ENCODE results near the gene TCF23. TPM values are rescaled to one million over a fixed set of nuclear protein-coding genes. Genes with fewer than 3 reads are reported as not detected.

Gene TCF23
- polyA plus RNA-seq, 1 experiment = not detected

DNA sequence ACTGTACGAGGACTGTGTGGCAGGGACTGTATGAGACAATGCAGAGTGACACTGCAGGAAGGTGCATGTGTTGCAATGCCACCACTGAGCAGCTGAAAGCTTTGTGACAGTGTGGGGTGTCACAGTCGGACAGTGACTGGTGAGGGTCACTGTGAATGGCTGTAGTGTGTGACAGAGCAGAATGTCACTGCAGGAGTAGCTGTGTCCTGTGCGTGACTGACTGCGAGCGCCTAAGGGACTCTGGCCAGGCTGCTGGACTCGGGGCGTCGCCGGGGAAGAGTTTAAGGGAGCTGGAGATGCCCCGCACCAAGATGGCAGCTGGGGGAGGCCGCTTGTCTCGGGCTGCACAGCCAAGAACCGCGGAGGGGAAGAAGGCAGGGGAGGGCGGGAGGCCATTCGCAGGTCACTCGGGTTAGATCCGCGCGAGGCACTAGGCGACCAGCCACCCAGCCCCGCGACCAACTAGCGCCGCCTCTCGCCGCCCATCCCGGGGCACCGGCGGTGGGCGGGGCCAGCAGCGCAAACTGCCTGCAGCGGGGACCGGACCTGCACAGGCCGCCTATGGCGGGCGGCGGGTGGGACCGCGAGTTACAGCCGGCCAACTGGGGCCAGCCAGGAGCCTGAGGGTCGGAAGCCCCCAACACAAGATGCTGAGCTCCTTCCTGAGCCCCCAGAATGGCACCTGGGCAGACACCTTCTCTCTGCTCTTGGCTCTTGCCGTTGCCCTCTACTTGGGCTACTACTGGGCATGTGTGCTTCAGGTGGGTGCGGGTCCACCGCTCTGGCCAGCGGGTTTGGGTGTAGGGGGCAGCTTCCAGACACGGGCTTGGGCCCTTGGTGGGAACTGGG is 25.3 kb upstream of the TCF23 start, which contains the start of gene ABHD1:
TSS of gene ABHD1 (plus strand) at position 514 of the 849 bp plus-strand sequence. CDS start at position 648, 134 bp downstream.
- ChIA-PET CTCF (interaction anchor here (1.0 to 2.6 kb wide), 5 partner anchors 10 to 156 kb away, joined by 5 to 12 read pairs (median 6); partner anchors contain the start of gene PREB), POLR2A (interaction anchor here (1.0 to 1.1 kb wide), 2 partner anchors 10 to 45 kb away, joined by 3 read pairs; partner anchors contain the start of gene EMILIN1)
- H3K9me3 ChIP-seq (ENCODE audit: control insufficient read depth, insufficient read depth, low read length) = no peaks in the 10 kb centered on the region; the same call in 1 of the 2 replicates
- H3K27ac ChIP-seq (ENCODE audit: low read depth, low read length) = no peak within 1 kb of the TSS
- peak within 1 kb of the TSS; percentile 62 for H3K4me3 ChIP-seq (ENCODE audit: low read depth, low read length)
- no peak for DNase-seq (ENCODE audit: low read depth, low spot score)
- peaks cover 32% of the 10 kb centered on the region for H3K27me3 ChIP-seq (ENCODE audit: control insufficient read depth, insufficient read depth, low read length)
- no peak for TF ChIP-seq CTCF (IDR thresholded peaks at IDR 0.05; ENCODE audit: low read depth, low read length)

DNA sequence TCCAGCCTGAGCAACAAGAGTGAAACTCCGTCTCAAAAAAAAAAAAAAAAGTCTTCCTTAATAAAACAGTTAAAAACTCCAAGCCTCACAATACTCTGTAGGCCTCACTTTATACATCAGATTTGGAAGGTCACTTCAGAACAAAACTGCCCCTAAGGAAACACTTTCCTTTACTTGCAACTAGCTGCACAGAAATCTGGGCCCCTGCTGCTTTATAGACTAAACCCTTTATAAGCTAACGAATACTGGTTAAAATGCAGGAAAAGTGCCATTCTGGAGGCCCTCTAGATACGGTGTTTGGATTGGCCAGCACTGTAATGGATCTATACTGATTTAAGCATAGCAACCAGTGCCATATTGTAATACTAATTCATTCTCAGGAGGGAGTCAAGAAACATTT is 23.7 kb upstream of the TCF23 start:
- Histone ChIP-seq H3K27ac (ENCODE audit: low read depth, low read length) (no peak overlapping the region), H3K27me3 (ENCODE audit: control insufficient read depth, insufficient read depth, low read length) (peaks cover 21% of the 10 kb centered on the region), H3K9me3 (ENCODE audit: control insufficient read depth, insufficient read depth, low read length) (no peaks in the 10 kb centered on the region; the same call in 1 of the 2 replicates), H3K4me3 (ENCODE audit: low read depth, low read length) (no peak overlapping the region)
- ChIA-PET CTCF (interaction anchor here (0.6 to 2.6 kb wide), 3 partner anchors 26 to 155 kb away, joined by 3 to 10 read pairs (median 6); no protein-coding TSS in a partner anchor), POLR2A (interaction anchor here (0.8 kb wide), 1 partner anchor 178 kb away, joined by 5 read pairs; no protein-coding TSS in a partner anchor)
- DNase-seq (ENCODE audit: low read depth, low spot score) = no peak
- TF ChIP-seq CTCF (IDR thresholded peaks at IDR 0.05; ENCODE audit: low read depth, low read length) = no peak

GRCh38 chr2:27126252-27126710 is 22.5 kb upstream of the TCF23 start:
- H3K27ac ChIP-seq (ENCODE audit: low read depth, low read length) = no peak overlapping the region
- DNase-seq (ENCODE audit: low read depth, low spot score) = no peak
- no peak overlapping the region for H3K4me3 ChIP-seq (ENCODE audit: low read depth, low read length)
- TF ChIP-seq CTCF (IDR thresholded peaks at IDR 0.05; ENCODE audit: low read depth, low read length) = no peak
- ChIA-PET POLR2A (no interaction called here), CTCF (no interaction called here)
- H3K9me3 ChIP-seq (ENCODE audit: control insufficient read depth, insufficient read depth, low read length) = no peaks in the 10 kb centered on the region; the same call in 1 of the 2 replicates
- peaks cover 14% of the 10 kb centered on the region for H3K27me3 ChIP-seq (ENCODE audit: control insufficient read depth, insufficient read depth, low read length)

- Histone ChIP-seq H3K4me3 (ENCODE audit: low read depth, low read length) (no peak overlapping the region), H3K27me3 (ENCODE audit: control insufficient read depth, insufficient read depth, low read length) (peaks cover 6% of the 10 kb centered on the region), H3K27ac (ENCODE audit: low read depth, low read length) (no peak overlapping the region), H3K9me3 (ENCODE audit: control insufficient read depth, insufficient read depth, low read length) (no peaks in the 10 kb centered on the region; the same call in 1 of the 2 replicates)
- ChIA-PET POLR2A (no interaction called here), CTCF (no interaction called here)
- no peak for TF ChIP-seq CTCF (IDR thresholded peaks at IDR 0.05; ENCODE audit: low read depth, low read length)
- no peak for DNase-seq (ENCODE audit: low read depth, low spot score)
Measured at GRCh38 chr2:27127883-27128667, 20.7 kb upstream of the TCF23 start.
